Activated T-cell treated with anti-CD3 and anti-CD28 coated beads, Interleukin-2, amount 50 U/mL, for 24 hours (primary cell): ENCODE data around the gene LHPP.

ENCODE experiments used
- DNase-seq: peaks from one replicate; pipeline ENCODE4 v3.0.0-alpha.2; 2020
- H3K27ac Mint-ChIP-seq: 2 replicates; pipeline ENCODE4 v1.8.0; 2020; ENCODE audit warnings: mild to moderate bottlenecking, mixed read lengths
- H3K27me3 Mint-ChIP-seq: 2 replicates; pipeline ENCODE4 v1.8.0; 2020; ENCODE audit warnings: mixed read lengths
- H3K36me3 Mint-ChIP-seq: 2 replicates; pipeline ENCODE4 v1.8.0; 2020; ENCODE audit warnings: low read depth, mixed read lengths
- H3K4me1 Mint-ChIP-seq: 2 replicates; pipeline ENCODE4 v1.8.0; 2020; ENCODE audit warnings: low read depth, mixed read lengths
- H3K4me3 Mint-ChIP-seq: 2 replicates; pipeline ENCODE4 v1.8.0; 2020; ENCODE audit warnings: mild to moderate bottlenecking, moderate library complexity, mixed read lengths
- H3K9me3 Mint-ChIP-seq: 2 replicates; pipeline ENCODE4 v1.8.0; 2020; ENCODE audit warnings: mixed read lengths

LHPP gene

DNA sequence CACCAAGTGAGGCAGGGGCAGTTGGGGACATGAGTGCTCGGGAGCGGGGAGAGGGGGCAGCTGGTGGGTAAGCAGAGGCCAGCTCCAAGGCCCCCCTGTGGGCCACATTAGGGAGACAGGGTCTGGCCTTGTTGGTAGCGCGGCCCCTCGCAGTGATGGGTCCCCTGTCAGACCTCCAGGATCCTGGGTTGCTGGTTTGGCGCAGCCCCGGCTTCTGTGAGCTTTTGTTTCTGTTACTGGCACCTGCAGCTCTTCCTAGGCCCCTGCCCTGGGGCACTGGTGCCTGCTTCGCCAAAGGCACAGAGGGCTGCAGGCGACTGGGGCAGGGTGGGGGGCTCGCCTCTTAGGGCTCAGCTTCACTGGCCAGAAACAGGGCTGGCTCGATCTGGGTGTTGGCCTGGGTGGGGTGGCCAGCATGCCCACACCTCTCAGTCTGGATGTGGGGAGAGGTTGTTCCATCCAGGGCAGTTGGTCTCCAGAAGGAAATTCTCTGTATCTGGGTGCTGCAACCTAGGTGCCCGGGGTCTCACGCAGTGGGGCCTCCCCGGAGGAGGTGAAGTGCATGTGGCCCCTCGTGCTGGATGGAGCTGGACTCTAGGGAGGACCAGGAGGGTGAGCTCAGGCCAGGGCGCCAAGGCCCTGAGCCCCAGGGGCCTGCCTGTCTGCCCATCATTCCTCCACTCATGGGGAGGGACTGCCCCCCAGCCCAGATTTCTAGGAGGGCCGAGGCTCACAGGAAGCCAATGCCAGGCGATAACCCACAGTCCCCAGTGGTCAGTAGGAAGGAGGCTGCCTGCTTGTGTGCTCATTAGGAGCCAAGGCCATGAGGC is 138.6 kb downstream of the LHPP start:
- no peaks in the 10 kb centered on the region for H3K4me1 Mint-ChIP-seq
- no peak overlapping the region for H3K4me3 Mint-ChIP-seq
- H3K27ac Mint-ChIP-seq, result no peak overlapping the region
- no peaks in the 10 kb centered on the region for H3K27me3 Mint-ChIP-seq
- no peaks in the 10 kb centered on the region for H3K9me3 Mint-ChIP-seq
- H3K36me3 Mint-ChIP-seq, result no peaks in the 10 kb centered on the region
- DNase-seq, result no peak

DNA sequence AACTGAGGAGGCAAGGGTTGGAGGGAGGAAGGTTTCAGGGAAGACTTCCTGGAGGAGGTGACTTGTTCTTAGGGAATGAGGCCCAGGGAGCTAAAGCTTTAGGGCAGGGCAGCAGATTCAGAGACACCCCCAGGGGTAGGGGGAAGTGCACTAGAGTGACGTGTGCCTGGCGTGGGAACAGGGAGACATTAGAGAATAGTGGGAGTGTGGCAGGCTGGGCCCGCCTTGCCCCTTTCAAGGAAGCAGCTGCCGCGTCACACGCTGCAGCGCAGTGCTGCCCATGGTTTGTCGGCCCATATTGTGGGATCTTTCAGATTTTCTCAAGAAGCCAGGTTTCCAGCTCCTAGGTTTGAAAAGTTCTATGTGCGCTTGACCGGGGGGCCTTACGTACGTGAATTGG is 139.4 kb downstream of the LHPP start:
- no peak overlapping the region for H3K27ac Mint-ChIP-seq
- H3K4me3 Mint-ChIP-seq, result no peak overlapping the region
- no peaks in the 10 kb centered on the region for H3K36me3 Mint-ChIP-seq
- no peaks in the 10 kb centered on the region for H3K4me1 Mint-ChIP-seq
- no peaks in the 10 kb centered on the region for H3K9me3 Mint-ChIP-seq
- no peak for DNase-seq
- no peaks in the 10 kb centered on the region for H3K27me3 Mint-ChIP-seq

DNA sequence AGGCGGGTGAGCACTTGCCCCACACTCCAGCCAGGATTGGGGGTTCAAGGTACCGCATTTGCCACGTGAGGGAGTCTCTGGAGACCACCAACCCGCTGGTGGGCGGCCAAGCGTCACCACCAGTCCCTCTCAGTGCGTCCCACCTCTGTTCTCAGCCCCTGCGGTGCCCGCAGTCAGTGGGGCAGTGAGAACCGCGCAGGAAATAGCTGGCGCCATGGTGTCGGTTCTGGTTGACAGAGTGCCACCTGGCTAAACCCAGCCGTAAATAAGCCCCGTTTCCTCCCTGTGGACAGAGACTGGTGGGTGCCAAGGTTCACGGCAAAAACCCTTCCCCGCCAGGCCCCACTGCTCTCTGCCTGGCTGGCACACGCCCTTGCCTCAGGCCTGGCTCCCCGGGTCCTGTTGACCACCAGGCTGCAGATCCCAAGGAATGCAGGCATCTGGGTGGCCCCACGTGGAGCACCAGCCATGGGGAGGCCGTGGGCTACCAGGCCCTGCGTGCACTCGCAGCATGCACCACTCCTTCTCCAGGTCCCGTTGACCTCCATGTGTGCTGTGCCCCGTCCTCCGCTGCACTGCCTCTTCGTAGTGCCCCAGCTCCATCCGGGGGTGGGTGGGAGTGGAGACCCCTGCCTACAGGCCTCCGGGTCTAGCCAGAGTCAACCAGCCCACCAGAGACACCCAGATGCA is 140.0 kb downstream of the LHPP start:
- H3K4me1 Mint-ChIP-seq, result no peaks in the 10 kb centered on the region
- no peaks in the 10 kb centered on the region for H3K27me3 Mint-ChIP-seq
- no peaks in the 10 kb centered on the region for H3K9me3 Mint-ChIP-seq
- no peaks in the 10 kb centered on the region for H3K36me3 Mint-ChIP-seq
- H3K4me3 Mint-ChIP-seq, result no peak overlapping the region
- H3K27ac Mint-ChIP-seq, result no peak overlapping the region
- DNase-seq, result no peak

DNA sequence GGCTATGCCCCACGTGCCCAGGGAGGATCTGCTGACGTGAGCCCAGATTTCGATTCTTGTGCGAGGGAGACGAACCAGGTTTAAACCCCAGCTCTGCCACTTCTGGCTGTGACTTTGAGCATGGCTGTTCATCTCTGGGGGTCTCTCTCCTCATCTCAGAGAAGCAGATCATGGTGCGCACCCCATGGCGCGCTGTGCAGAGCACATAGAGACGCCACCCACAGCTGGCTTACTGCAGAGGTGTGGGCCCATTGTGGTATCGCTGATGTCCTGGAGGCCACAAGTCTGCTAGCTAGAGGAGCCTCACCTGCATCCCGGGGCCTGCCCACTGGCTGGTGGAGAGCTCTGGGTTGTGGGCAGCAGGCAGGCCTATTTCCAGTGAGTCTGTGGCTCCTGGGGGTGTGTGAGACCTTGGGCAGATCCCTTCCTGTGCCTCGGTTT is 140.5 kb downstream of the LHPP start:
- H3K9me3 Mint-ChIP-seq, result no peaks in the 10 kb centered on the region
- no peak for DNase-seq
- H3K27ac Mint-ChIP-seq, result no peak overlapping the region
- H3K36me3 Mint-ChIP-seq, result no peaks in the 10 kb centered on the region
- H3K4me1 Mint-ChIP-seq, result no peaks in the 10 kb centered on the region
- H3K4me3 Mint-ChIP-seq, result no peak overlapping the region
- no peaks in the 10 kb centered on the region for H3K27me3 Mint-ChIP-seq

DNA sequence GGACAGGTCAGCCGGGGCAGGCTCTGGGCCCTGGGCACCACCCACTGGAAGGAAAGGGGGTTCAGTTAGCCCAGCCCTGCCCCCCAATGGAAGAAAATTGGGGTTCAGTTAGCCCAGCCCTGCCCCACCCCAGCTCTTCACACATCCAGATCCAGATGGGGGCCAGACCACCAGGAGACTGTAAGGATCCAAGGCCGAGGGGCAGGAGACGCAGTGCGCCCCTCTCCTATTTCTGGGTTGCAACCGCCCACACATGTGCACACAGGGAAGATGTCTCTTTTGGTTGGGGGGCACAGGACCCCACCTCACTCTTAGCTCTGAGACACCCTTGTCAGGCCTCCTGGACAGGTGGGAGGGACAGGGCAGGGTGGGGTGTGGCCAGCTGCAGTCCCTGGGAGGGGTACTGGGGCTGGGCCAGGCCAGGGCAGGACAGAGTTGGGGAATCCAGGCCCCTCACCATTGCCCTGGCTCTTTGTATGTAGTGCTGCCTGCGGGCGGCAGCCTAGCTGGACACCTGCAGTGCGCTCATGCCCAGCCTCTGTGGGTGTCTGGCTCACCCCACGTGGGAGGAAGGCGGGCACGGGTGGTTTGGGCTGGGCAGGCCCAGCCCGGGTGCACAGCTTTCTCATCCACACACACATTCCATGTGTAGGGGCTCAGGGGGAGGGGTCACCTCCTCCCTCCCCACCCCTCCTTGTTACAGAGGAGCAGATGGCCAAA is 141.2 kb downstream of the LHPP start:
- no peaks in the 10 kb centered on the region for H3K4me1 Mint-ChIP-seq

DNA sequence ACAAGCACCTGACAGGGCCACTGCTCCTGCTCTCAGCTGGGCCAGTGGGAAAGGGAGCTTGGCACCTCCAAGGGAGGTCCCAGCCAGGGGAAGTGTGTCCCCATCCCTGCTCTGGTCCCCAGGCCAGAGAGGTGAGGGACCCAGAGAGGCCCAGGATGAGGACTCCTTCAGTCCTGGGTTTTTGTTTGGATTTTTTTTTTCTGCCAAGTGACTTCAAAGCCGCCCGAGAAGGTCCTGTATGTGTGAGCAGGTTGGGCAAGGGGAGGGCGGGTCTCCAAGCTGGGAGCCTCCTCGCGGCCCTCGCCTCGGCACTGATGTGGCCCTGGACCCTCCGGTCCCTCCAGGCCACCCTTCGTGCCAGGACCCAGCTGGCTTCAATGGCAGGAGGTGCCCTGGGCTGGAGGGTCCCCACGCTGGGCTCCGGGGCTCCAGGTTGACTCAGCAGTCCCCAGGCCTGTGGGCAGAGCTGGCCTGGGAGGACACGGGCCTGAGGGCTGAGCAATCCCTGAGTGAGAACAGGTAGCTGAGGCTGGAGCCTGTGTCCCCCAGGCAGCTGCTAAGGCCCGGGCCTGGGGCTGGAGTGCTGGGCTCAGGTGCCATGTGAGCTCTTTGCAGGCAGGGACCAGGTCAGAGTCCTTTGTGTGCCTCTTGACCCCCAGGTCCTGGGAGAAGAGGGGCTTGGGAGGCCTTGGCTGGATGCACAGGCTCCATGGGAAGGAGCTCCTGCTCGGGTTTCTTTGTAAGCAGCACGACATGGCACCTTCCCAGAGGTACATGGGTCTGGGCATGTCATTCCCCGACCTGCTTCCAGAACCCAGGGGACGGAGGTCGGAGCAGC is 142.0 kb downstream of the LHPP start:
- DNase-seq, result no peak
- Mint-ChIP-seq H3K4me1 (no peaks in the 10 kb centered on the region), H3K27ac (no peak overlapping the region), H3K9me3 (no peaks in the 10 kb centered on the region), H3K4me3 (no peak overlapping the region), H3K27me3 (no peaks in the 10 kb centered on the region), H3K36me3 (no peaks in the 10 kb centered on the region)

More for the DNA sequence above, 141.2 kb downstream of the LHPP start:
- H3K36me3 Mint-ChIP-seq, result no peaks in the 10 kb centered on the region
- no peaks in the 10 kb centered on the region for H3K9me3 Mint-ChIP-seq
- DNase-seq, result no peak
- H3K27ac Mint-ChIP-seq, result no peak overlapping the region
- no peak overlapping the region for H3K4me3 Mint-ChIP-seq
- H3K27me3 Mint-ChIP-seq, result no peaks in the 10 kb centered on the region

DNA sequence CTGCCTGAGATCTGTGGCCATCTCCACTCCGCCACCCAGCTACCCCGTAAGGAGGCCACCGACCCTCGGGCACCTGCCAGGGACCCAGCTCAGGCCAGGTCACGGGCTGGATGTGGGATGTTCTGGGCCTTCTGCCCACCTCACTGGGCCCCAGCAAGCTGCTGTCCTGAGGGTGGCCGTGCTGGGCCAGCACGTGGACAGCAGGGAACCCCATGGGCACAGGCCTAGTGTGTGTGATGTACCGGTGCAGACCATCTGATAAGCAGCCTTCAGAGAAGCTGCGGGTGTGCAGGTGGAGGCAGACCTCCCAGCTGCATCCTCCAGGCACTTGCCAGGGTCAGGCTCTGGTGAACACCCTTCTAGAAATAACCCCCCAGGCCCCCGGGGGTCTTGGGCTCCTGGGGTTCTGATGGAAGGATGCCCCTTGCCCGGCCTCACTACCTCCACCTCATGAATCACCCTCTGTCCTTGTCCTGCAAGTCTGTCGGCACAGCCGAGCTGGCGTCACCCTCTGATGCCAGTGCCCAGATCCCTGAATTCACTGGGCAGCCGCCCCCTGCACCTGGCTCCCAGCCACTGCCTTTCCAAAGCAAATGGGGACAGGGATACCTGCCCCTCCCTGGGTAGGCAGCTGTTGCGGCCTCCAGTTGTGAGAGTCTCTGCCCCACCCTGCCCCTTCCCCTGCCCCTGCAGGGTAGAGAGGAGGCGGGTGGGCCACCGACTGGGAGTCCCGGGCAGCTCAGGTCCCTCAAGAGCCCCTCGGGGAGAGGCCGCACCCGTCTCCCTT is 142.8 kb downstream of the LHPP start:
- no peaks in the 10 kb centered on the region for H3K27me3 Mint-ChIP-seq
- DNase-seq, result no peak
- H3K4me3 Mint-ChIP-seq, result no peak overlapping the region
- no peak overlapping the region for H3K27ac Mint-ChIP-seq
- no peaks in the 10 kb centered on the region for H3K9me3 Mint-ChIP-seq
- H3K36me3 Mint-ChIP-seq, result no peaks in the 10 kb centered on the region
- H3K4me1 Mint-ChIP-seq, result no peaks in the 10 kb centered on the region

DNA sequence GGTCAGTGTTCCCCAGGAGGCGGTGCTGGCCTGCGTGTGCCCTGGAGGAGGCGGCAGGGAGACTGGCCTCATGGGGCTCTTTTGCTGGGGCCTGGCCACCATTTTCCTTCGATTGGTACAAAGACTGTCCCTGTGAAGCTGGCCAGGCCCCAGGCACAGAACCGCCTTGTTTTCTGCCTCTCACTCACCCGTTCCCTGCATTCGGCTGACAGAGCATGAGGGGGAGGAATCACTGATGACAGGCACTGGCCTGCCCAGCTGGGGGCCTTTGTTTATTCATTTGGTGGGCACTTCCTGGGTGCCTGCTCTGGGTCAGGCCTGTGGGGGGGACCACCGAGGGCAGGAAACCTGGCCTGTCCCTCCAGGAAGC is 143.4 kb downstream of the LHPP start:
- H3K27ac Mint-ChIP-seq, result no peak overlapping the region
- no peaks in the 10 kb centered on the region for H3K9me3 Mint-ChIP-seq
- H3K4me1 Mint-ChIP-seq, result no peaks in the 10 kb centered on the region
- DNase-seq, result no peak
- H3K4me3 Mint-ChIP-seq, result no peak overlapping the region
- no peaks in the 10 kb centered on the region for H3K36me3 Mint-ChIP-seq
- no peaks in the 10 kb centered on the region for H3K27me3 Mint-ChIP-seq

DNA sequence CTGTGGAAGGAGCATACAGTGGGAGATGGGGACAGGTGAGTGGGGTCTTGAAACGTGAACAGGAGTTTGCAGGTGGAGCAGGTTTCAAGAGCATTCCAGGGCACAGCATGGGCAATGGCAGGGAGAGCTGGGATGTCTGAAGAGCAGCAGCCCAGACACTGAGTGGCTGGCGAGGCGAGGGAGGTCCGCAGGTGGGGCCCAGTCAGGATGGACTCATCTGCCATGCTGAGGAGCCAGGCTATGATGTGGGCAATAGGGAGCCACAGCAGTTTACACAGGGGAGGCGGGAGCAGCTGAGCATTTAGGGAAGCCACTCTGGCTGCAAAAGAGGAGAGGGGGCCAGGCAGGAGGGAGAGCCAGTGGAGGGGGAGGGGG is 143.8 kb downstream of the LHPP start:
- no peaks in the 10 kb centered on the region for H3K36me3 Mint-ChIP-seq
- no peaks in the 10 kb centered on the region for H3K4me1 Mint-ChIP-seq
- H3K4me3 Mint-ChIP-seq, result no peak overlapping the region
- DNase-seq, result no peak
- no peaks in the 10 kb centered on the region for H3K9me3 Mint-ChIP-seq
- no peaks in the 10 kb centered on the region for H3K27me3 Mint-ChIP-seq
- H3K27ac Mint-ChIP-seq, result no peak overlapping the region

DNA sequence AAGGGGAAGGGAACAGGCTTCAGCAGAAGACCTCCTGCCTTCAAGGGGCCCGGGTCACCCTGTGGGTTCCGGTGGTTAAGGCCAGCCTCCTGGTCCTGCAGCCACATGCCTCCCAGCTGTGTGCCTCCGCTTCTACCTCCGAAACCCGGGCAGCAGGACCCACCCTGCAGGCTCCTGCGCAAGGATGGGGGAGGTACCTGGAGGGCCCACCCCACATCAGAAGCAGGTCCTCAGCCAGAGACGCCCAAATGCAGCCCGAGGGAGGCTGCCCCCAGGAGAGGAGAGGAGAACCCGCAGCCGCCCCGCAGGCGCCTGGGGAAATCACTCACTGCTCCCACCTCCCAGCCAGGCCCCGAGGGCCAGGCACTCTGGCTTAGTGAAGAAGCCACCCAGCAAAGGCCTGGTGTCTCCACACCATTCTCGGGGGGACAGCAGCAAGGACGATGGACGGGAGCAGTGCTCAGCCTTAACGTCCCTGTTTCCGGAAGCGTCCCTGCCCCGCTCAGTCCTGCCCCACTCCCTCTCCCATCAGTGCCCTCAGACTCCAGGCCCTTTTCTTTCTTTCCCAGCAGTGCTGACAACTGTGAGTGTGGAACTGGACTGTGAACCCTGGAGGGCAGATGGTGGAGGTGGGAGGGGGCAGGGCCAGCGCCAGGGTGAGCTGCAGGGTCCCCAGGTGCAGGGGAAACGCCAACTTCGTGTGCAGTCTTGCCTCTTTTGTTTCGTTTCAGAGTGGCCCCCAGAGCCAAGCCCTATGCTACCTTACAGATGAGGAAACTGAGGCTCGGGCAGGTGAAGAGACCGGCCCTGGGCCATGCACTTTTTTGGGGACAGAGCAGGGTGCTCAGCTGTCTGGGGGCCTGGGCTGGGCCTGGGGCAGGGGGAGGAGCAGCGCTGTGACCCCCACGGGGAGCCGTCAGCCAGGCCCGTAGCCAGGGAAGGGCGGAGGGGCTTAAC is 144.5 kb downstream of the LHPP start:
- Mint-ChIP-seq H3K27me3 (no peaks in the 10 kb centered on the region), H3K4me3 (no peak overlapping the region), H3K27ac (no peak overlapping the region), H3K9me3 (no peaks in the 10 kb centered on the region), H3K36me3 (no peaks in the 10 kb centered on the region), H3K4me1 (peaks cover 3% of the 10 kb centered on the region)
- no peak for DNase-seq

DNA sequence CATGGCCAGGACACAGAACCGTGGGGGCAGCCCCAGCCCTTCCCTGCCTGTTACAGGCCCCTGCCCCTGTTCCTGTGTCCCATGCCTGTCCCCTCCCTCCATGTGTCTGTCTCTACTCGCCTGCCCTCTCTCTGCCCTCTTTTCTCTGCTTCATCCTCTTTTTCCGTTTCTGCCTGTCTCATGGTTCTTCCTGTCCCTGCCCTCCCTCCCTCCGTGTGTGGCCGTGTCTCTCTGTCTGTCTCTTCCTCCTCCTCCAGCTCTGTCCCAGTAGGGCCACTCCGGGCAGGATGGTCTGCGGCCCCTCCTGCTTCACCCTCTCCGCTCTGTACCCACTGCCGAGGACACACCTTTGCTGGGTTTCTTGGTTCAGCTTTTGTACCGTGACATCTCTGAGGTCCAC is 145.2 kb downstream of the LHPP start:
- H3K4me1 Mint-ChIP-seq, result peaks cover 10% of the 10 kb centered on the region
- H3K27ac Mint-ChIP-seq, result no peak overlapping the region
- H3K4me3 Mint-ChIP-seq, result no peak overlapping the region
- no peaks in the 10 kb centered on the region for H3K9me3 Mint-ChIP-seq
- no peaks in the 10 kb centered on the region for H3K36me3 Mint-ChIP-seq
- H3K27me3 Mint-ChIP-seq, result no peaks in the 10 kb centered on the region
- DNase-seq, result no peak

DNA sequence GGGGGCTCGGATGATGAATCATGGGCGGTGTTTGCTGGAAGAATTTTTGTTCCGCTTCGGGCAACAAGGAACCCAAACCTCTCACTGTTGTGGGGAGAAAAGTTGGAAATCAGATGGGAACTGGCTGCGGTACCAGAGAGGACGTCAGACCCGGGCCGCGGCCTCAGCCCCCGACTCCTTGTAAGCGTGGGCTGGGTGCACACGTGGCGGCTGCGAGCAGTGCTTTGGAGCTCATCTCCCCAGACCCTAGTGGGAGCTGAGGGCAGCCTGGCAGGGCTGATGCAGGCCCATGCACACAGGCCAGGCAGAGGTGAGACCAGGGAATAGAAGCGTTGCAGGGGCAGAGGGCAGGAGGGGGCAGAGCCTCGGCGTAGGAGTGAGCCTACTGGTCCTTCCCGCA is 146.1 kb downstream of the LHPP start:
- DNase-seq, result no peak
- Mint-ChIP-seq H3K27ac (no peak overlapping the region), H3K4me1 (peaks cover 18% of the 10 kb centered on the region), H3K9me3 (no peaks in the 10 kb centered on the region), H3K36me3 (no peaks in the 10 kb centered on the region), H3K27me3 (no peaks in the 10 kb centered on the region), H3K4me3 (no peak overlapping the region)
